ENCODE measurements around the gene WRAP53. TPM values are rescaled to one million over a fixed set of nuclear protein-coding genes. Genes with fewer than 3 reads are reported as not detected.
"Not testable (repeated sequence)": the region's sequence is repeated elsewhere in the genome, so short reads cannot be mapped to it uniquely, and the experiment has no call there.

Gene WRAP53
- total RNA-seq: 4.7 TPM
- long read RNA-seq, full-length matches to known transcripts: 10 of 12 reads
- long read RNA-seq, partial matches to known transcripts: 0 of 12 reads
- long read RNA-seq, other reads (novel, unspliced or antisense): 2 of 12 reads

- Histone ChIP-seq H3K36me3 (peaks cover 6% of the 10 kb centered on the region), H3K27me3 (ENCODE audit: low read depth) (no peaks in the 10 kb centered on the region), H3K4me1 (peaks cover 53% of the 10 kb centered on the region), H3K27ac (replicated peaks) (peak within 1 kb of the TSS; percentile 99), H3K4me3 (peak within 1 kb of the TSS; percentile 95), H3K9me3 (replicated peaks) (no peaks in the 10 kb centered on the region)
- TF ChIP-seq CTCF (IDR thresholded peaks at IDR 0.05; ENCODE audit: borderline replicate concordance): peak; percentile 100
- peak; percentile 96 for DNase-seq
- intact Hi-C loops (cut with micrococcal nuclease): loop anchor here (5.0 kb wide), 1 partner anchor 56 kb away; the partner anchor contains the start of gene SHBG
Observed at GRCh38 chr17:7687908-7688807, at the start of gene WRAP53. TSS of gene WRAP53 (plus strand) at chr17:7688477. CDS start at chr17:7688649, 172 bp downstream.

- Histone ChIP-seq H3K9me3 (replicated peaks) (no peaks in the 10 kb centered on the region), H3K4me1 (no peaks in the 10 kb centered on the region), H3K36me3 (no peaks in the 10 kb centered on the region), H3K4me3 (no peak overlapping the region), H3K27me3 (ENCODE audit: low read depth) (peaks cover 18% of the 10 kb centered on the region), H3K27ac (replicated peaks) (no peak overlapping the region)
- intact Hi-C loops (cut with micrococcal nuclease): no loop called here
- DNase-seq: no peak
- TF ChIP-seq CTCF (IDR thresholded peaks at IDR 0.05; ENCODE audit: borderline replicate concordance): no peak
Observed at GRCh38 chr17:7640783-7641182, 47.5 kb upstream of the WRAP53 start.

GRCh38 chr17:7641635-7642034 is 46.6 kb upstream of the WRAP53 start:
- DNase-seq; H3K4me1 ChIP-seq; H3K36me3 ChIP-seq; H3K9me3 ChIP-seq (replicated peaks); intact Hi-C loops (cut with micrococcal nuclease); H3K27ac ChIP-seq (replicated peaks); H3K4me3 ChIP-seq: not testable (repeated sequence)
- H3K27me3 ChIP-seq (ENCODE audit: low read depth): peaks cover 18% of the 10 kb centered on the region

- no peaks in the 10 kb centered on the region for H3K36me3 ChIP-seq
- H3K4me1 ChIP-seq: no peaks in the 10 kb centered on the region
- no peak for TF ChIP-seq CTCF (IDR thresholded peaks at IDR 0.05; ENCODE audit: borderline replicate concordance)
- H3K9me3 ChIP-seq (replicated peaks): no peaks in the 10 kb centered on the region
- intact Hi-C loops (cut with micrococcal nuclease): no loop called here
- peaks cover 40% of the 10 kb centered on the region for H3K27me3 ChIP-seq (ENCODE audit: low read depth)
- no peak for DNase-seq
- H3K4me3 ChIP-seq: no peak overlapping the region
- no peak overlapping the region for H3K27ac ChIP-seq (replicated peaks)
Observed at GRCh38 chr17:7644775-7645174, 43.5 kb upstream of the WRAP53 start.

GRCh38 chr17:7646457-7646856 is 41.8 kb upstream of the WRAP53 start:
- Histone ChIP-seq H3K9me3 (replicated peaks) (no peaks in the 10 kb centered on the region), H3K27ac (replicated peaks) (no peak overlapping the region), H3K36me3 (no peaks in the 10 kb centered on the region), H3K4me1 (peaks cover 16% of the 10 kb centered on the region), H3K4me3 (no peak overlapping the region), H3K27me3 (ENCODE audit: low read depth) (peaks cover 57% of the 10 kb centered on the region)
- no peak for DNase-seq
- intact Hi-C loops (cut with micrococcal nuclease): no loop called here
- no peak for TF ChIP-seq CTCF (IDR thresholded peaks at IDR 0.05; ENCODE audit: borderline replicate concordance)

- Histone ChIP-seq H3K4me1 (peaks cover 20% of the 10 kb centered on the region), H3K4me3 (no peak overlapping the region), H3K27ac (replicated peaks) (no peak overlapping the region), H3K27me3 (ENCODE audit: low read depth) (peaks cover 62% of the 10 kb centered on the region), H3K36me3 (no peaks in the 10 kb centered on the region), H3K9me3 (replicated peaks) (no peaks in the 10 kb centered on the region)
- intact Hi-C loops (cut with micrococcal nuclease): no loop called here
- no peak for TF ChIP-seq CTCF (IDR thresholded peaks at IDR 0.05; ENCODE audit: borderline replicate concordance)
- no peak for DNase-seq
Observed at GRCh38 chr17:7647018-7647417, 41.3 kb upstream of the WRAP53 start.

Data from left ventricle myocardium inferior (tissue), 1 donor.